ENCODE data around the gene WNT3. TPM values are rescaled to one million over a fixed set of nuclear protein-coding genes. Genes with fewer than 3 reads are reported as not detected.

Gene WNT3, protein sequence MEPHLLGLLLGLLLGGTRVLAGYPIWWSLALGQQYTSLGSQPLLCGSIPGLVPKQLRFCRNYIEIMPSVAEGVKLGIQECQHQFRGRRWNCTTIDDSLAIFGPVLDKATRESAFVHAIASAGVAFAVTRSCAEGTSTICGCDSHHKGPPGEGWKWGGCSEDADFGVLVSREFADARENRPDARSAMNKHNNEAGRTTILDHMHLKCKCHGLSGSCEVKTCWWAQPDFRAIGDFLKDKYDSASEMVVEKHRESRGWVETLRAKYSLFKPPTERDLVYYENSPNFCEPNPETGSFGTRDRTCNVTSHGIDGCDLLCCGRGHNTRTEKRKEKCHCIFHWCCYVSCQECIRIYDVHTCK
- total RNA-seq (not detected), total RNA-seq (0 to 0.57 (median 0.10) reads per million in 172 experiments)
- polyA plus RNA-seq (2013, experiment 1 of 2): 0.01 TPM
- 0.08 TPM for polyA plus RNA-seq (2013, experiment 2 of 2)

DNA sequence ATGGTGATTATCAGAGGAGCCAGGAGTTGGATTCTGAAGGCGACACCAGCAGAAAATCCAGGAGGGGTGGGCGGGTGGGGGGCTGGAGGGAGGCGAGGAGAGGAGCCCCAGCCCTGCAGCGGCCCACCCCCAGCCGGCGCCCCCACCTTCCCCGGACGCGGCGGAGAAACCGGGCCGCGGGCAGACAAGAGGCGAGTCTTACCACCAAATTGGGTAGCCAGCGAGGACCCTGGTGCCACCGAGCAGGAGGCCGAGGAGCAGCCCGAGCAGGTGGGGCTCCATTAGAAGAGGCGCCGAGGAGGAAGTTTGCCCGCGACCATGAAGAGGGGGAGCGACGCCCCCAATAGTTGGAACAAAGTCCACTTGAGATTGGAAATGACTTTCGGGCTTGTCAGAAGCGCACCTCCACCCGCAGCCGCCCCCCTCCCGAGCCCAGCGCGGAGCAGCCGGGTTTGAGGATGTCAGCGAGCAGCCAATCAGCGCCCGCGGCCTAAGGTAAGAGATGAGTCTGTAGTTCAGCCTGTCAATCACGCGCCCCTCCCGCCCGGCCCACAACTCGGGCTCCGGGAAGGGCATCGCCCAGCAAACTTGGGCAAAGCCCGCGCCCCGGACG lies at the start of gene WNT3:
WNT3 (minus strand) TSS at position 377 of the 613 bp plus-strand sequence; CDS start at position 282, 95 bp downstream.
- Histone ChIP-seq H3K4me1 (ENCODE audit: insufficient read depth, low read length) (peaks cover 39% of the 10 kb centered on the region), H3K9me3 (ENCODE audit: control insufficient read depth in 1 of 2, insufficient read depth in 1 of 2, low read length in 2 of 2) (peaks cover 0 to 26% of the 10 kb centered on the region in 2 experiments), H3K36me3 (ENCODE audit: insufficient read depth, low read length) (no peaks in the 10 kb centered on the region), H3K27me3 (ENCODE audit: control insufficient read depth in 1 of 2, insufficient read depth in 2 of 2, low read length in 2 of 2) (peaks cover 76 to 92% of the 10 kb centered on the region in 2 experiments), H3K4me3 (ENCODE audit: low read length) (peak within 1 kb of the TSS; percentile 55), H3K27ac (ENCODE audit: low read depth in 1 of 2, low read length in 2 of 2) (no peak within 1 kb of the TSS)
- Mint-ChIP-seq H3K4me3 (peak within 1 kb of the TSS; percentile 75), H3K27me3 (peaks cover 86% of the 10 kb centered on the region), H3K9me3 (no peaks in the 10 kb centered on the region), H3K4me1 (ENCODE audit: low read depth) (peaks cover 33% of the 10 kb centered on the region), H3K27ac (no peak within 1 kb of the TSS), H3K36me3 (ENCODE audit: low read depth) (no peaks in the 10 kb centered on the region)
- intact Hi-C loops (cut with DNase I, micrococcal nuclease): no loop called here
- DNase-seq (peak in 13 of 14 experiments; percentile 16 to 72 (median 44)), ATAC-seq (ENCODE audit: poor library complexity) (peak; percentile 62)
- POLR2A ChIA-PET: no interaction called here
- CTCF ChIA-PET: no interaction called here
- TF ChIP-seq, protein P1, sequence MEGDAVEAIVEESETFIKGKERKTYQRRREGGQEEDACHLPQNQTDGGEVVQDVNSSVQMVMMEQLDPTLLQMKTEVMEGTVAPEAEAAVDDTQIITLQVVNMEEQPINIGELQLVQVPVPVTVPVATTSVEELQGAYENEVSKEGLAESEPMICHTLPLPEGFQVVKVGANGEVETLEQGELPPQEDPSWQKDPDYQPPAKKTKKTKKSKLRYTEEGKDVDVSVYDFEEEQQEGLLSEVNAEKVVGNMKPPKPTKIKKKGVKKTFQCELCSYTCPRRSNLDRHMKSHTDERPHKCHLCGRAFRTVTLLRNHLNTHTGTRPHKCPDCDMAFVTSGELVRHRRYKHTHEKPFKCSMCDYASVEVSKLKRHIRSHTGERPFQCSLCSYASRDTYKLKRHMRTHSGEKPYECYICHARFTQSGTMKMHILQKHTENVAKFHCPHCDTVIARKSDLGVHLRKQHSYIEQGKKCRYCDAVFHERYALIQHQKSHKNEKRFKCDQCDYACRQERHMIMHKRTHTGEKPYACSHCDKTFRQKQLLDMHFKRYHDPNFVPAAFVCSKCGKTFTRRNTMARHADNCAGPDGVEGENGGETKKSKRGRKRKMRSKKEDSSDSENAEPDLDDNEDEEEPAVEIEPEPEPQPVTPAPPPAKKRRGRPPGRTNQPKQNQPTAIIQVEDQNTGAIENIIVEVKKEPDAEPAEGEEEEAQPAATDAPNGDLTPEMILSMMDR (IDR thresholded peaks at IDR 0.05): no peak

DNA sequence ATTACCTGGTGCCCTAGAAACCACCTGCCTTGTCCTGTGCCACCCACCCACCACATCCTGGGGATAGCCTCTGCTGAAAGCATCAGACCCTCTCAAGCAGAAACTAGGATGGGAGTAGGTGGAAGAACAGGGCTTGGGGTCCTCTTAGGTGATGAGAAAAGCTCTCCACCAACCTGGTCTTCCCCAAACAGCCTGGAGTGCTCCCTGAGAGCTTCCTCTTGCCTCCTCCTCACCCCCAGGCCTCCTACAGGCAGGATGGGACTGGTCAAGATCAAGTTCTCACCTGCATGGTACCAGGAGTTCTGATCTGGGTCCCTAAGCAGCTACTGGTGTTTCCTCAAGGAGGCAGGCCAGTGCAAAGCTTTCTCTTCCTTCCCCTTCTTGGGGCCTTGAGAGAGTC lies 48.3 kb upstream of the WNT3 start:
- intact Hi-C loops (cut with DNase I, micrococcal nuclease): no loop called here
- Histone ChIP-seq H3K27me3 (ENCODE audit: control insufficient read depth in 1 of 2, insufficient read depth in 2 of 2, low read length in 2 of 2) (peaks cover 3 to 6% of the 10 kb centered on the region in 2 experiments), H3K36me3 (ENCODE audit: insufficient read depth, low read length) (no peaks in the 10 kb centered on the region), H3K27ac (ENCODE audit: low read depth in 1 of 2, low read length in 2 of 2) (no peak overlapping the region), H3K9me3 (ENCODE audit: control insufficient read depth in 1 of 2, insufficient read depth in 1 of 2, low read length in 2 of 2) (no peaks in the 10 kb centered on the region), H3K4me1 (ENCODE audit: insufficient read depth, low read length) (no peaks in the 10 kb centered on the region), H3K4me3 (ENCODE audit: low read length) (no peak overlapping the region)
- POLR2A ChIA-PET: no interaction called here
- no peak for DNase-seq
- no peak overlapping the region for H3K27ac Mint-ChIP-seq
- H3K4me1 Mint-ChIP-seq (ENCODE audit: low read depth): no peaks in the 10 kb centered on the region
- no peaks in the 10 kb centered on the region for H3K36me3 Mint-ChIP-seq (ENCODE audit: low read depth)
- H3K9me3 Mint-ChIP-seq: no peaks in the 10 kb centered on the region
- no peak for ATAC-seq (ENCODE audit: poor library complexity)
- CTCF ChIA-PET: no interaction called here
- TF ChIP-seq, protein P1 (IDR thresholded peaks at IDR 0.05): no peak
- H3K27me3 Mint-ChIP-seq: peaks cover 37% of the 10 kb centered on the region
- no peak overlapping the region for H3K4me3 Mint-ChIP-seq

DNA sequence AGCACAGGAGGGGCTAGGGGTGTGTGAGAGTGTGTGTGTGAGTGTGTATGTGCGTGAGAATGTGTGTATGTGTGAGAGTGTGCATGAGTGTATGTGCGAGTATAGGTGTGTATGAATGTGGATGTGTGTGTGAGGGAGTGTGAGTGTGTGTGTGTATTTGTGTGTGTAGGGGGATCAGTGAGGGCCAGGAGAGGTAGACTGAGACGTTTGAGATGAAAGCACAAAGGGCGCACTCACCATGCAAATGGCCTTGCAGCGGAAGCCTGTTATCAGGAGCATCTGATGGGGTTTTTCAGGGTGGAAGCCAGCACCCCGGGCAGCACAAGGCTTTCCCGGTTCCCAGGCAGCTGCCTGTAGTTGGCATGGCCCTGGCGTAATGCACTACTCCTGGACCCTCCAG lies 47.8 kb upstream of the WNT3 start:
- Histone ChIP-seq H3K4me3 (ENCODE audit: low read length) (no peak overlapping the region), H3K27ac (ENCODE audit: low read depth in 1 of 2, low read length in 2 of 2) (no peak overlapping the region), H3K36me3 (ENCODE audit: insufficient read depth, low read length) (no peaks in the 10 kb centered on the region), H3K27me3 (ENCODE audit: control insufficient read depth in 1 of 2, insufficient read depth in 2 of 2, low read length in 2 of 2) (peaks cover 3 to 6% of the 10 kb centered on the region in 2 experiments), H3K9me3 (ENCODE audit: control insufficient read depth in 1 of 2, insufficient read depth in 1 of 2, low read length in 2 of 2) (no peaks in the 10 kb centered on the region), H3K4me1 (ENCODE audit: insufficient read depth, low read length) (no peaks in the 10 kb centered on the region)
- H3K4me3 Mint-ChIP-seq: no peak overlapping the region
- no peak overlapping the region for H3K27ac Mint-ChIP-seq
- no peaks in the 10 kb centered on the region for H3K36me3 Mint-ChIP-seq (ENCODE audit: low read depth)
- H3K27me3 Mint-ChIP-seq: peaks cover 37% of the 10 kb centered on the region
- no peaks in the 10 kb centered on the region for H3K4me1 Mint-ChIP-seq (ENCODE audit: low read depth)
- no peak for DNase-seq
- ATAC-seq (ENCODE audit: poor library complexity): no peak
- ChIA-PET POLR2A (no interaction called here), CTCF (no interaction called here)
- TF ChIP-seq, protein P1 (IDR thresholded peaks at IDR 0.05): no peak
- intact Hi-C loops (cut with DNase I, micrococcal nuclease): no loop called here
- H3K9me3 Mint-ChIP-seq: no peaks in the 10 kb centered on the region
